ENCODE data around the gene GTF2F2. TPM values are rescaled to one million over a fixed set of nuclear protein-coding genes. Genes with fewer than 3 reads are reported as not detected.
A peak's percentile ranks its signal among the peaks of the same experiment; 100 is the strongest.

GTF2F2 gene
- total and polyA plus RNA-seq, 2 donors (not counting 1 experiment from before 2014, with no cell fraction given) = 5.9 to 19.6 TPM

DNA sequence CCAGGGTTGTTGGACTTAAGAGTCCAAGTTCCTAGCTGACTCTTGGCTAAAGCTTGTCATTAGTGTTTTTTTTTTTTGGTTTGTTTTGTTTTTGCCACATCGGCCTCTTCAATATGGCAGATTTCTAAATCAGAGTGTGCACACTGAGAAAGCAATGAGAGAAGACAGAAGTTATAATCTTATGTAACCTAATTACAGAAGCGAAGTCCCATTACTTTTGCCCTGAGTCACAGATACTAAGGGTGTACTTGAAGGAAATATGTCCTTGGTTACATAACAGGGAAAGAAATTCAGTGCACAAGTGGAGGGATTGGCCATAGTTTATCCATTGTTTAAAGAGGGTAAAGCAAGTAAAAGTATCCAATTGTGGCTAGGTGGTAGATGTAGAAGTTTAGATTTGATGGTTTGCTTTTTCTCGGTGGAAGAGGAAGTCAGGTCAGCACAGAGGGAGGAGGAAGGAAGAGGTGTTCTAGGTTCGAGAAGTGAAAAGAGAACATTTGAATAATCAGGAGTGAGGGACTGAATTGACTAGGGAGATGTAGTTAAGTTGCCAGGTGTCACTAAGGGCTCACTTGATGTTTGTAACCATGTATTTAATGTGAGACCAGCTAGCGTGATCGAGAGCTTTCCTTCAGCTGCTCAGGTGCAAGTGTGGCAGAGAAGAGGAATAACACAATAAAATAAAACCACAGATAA is 12.2 kb downstream of the GTF2F2 start:
- no peak for TF ChIP-seq EZH2 (IDR thresholded peaks at IDR 0.05; ENCODE audit: borderline replicate concordance, insufficient read depth, low read depth, low read length, poor library complexity, severe bottlenecking)
- TF ChIP-seq, protein P1, sequence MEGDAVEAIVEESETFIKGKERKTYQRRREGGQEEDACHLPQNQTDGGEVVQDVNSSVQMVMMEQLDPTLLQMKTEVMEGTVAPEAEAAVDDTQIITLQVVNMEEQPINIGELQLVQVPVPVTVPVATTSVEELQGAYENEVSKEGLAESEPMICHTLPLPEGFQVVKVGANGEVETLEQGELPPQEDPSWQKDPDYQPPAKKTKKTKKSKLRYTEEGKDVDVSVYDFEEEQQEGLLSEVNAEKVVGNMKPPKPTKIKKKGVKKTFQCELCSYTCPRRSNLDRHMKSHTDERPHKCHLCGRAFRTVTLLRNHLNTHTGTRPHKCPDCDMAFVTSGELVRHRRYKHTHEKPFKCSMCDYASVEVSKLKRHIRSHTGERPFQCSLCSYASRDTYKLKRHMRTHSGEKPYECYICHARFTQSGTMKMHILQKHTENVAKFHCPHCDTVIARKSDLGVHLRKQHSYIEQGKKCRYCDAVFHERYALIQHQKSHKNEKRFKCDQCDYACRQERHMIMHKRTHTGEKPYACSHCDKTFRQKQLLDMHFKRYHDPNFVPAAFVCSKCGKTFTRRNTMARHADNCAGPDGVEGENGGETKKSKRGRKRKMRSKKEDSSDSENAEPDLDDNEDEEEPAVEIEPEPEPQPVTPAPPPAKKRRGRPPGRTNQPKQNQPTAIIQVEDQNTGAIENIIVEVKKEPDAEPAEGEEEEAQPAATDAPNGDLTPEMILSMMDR (IDR thresholded peaks at IDR 0.05) = no peak
- Histone ChIP-seq H4K20me1 (ENCODE audit: control insufficient read depth, insufficient read depth, low read length, poor library complexity, severe bottlenecking) (peaks cover 16% of the 10 kb centered on the region), H3K27me3 (replicated peaks in 1 of 4; ENCODE audit: control extremely low read depth in 1 of 4, control insufficient read depth in 3 of 4, insufficient read depth in 4 of 4, low read length in 3 of 4) (no peaks in the 10 kb centered on the region), H3K9me3 (ENCODE audit: control extremely low read depth in 1 of 3, control insufficient read depth in 2 of 3, insufficient read depth in 1 of 3, low read length in 2 of 3) (peaks cover 0 to 11% (median 0%) of the 10 kb centered on the region in 3 donors), H2AFZ (ENCODE audit: insufficient read depth, low read depth, low read length, poor library complexity, severe bottlenecking) (peak overlapping the region; percentile 55), H3K79me2 (ENCODE audit: control insufficient read depth, insufficient read depth, low read length) (peaks cover 84% of the 10 kb centered on the region), H3K9ac (ENCODE audit: low read length) (peak overlapping the region; percentile 51), H3K4me2 (replicated peaks; ENCODE audit: low read depth, low read length, poor library complexity, severe bottlenecking) (peak overlapping the region; percentile 70), H3K4me1 (ENCODE audit: control insufficient read depth in 2 of 2, insufficient read depth in 2 of 2, low read length in 2 of 2) (peaks cover 18% of the 10 kb centered on the region in 2 donors), H3K27ac (ENCODE audit: low read length in 2 of 2) (peak overlapping the region; percentile 26 to 87), H3K36me3 (replicated peaks in 1 of 2; ENCODE audit: control extremely low read depth in 1 of 2, control insufficient read depth in 1 of 2, extremely low read depth in 1 of 2, insufficient read depth in 2 of 2, low read length in 1 of 2) (peaks cover 0 to 2% of the 10 kb centered on the region in 2 experiments), H3K4me3 (ENCODE audit: control extremely low read depth in 1 of 5, extremely low read depth in 1 of 5, insufficient read depth in 1 of 5, low read depth in 2 of 5, low read length in 4 of 5) (peak overlapping the region in 3 of 5 experiments; percentile 9 to 52 (median 17))
- peaks cover 52% of the 10 kb centered on the region for H3K4me1 Mint-ChIP-seq
- DNase-seq = peak; percentile 48
- intact Hi-C loops (cut with micrococcal nuclease) = no loop called here
- peak overlapping the region; percentile 64 for H3K27ac Mint-ChIP-seq
- H3K4me3 Mint-ChIP-seq = peak overlapping the region; percentile 47
- peaks cover 3% of the 10 kb centered on the region for H3K9me3 Mint-ChIP-seq (ENCODE audit: insufficient read depth)
- WGBS (ENCODE audit: insufficient coverage) = 0% methylated on average over 2 of the region's 6 CpGs
- ATAC-seq (ENCODE audit: low read depth) = peak; percentile 80
- POLR2A ChIA-PET = no interaction called here
- CTCF ChIA-PET = interaction anchor here (0.6 kb wide), 1 partner anchor 128 kb away, joined by 3 read pairs; no protein-coding TSS in a partner anchor
- no peaks in the 10 kb centered on the region for H3K27me3 Mint-ChIP-seq

DNA sequence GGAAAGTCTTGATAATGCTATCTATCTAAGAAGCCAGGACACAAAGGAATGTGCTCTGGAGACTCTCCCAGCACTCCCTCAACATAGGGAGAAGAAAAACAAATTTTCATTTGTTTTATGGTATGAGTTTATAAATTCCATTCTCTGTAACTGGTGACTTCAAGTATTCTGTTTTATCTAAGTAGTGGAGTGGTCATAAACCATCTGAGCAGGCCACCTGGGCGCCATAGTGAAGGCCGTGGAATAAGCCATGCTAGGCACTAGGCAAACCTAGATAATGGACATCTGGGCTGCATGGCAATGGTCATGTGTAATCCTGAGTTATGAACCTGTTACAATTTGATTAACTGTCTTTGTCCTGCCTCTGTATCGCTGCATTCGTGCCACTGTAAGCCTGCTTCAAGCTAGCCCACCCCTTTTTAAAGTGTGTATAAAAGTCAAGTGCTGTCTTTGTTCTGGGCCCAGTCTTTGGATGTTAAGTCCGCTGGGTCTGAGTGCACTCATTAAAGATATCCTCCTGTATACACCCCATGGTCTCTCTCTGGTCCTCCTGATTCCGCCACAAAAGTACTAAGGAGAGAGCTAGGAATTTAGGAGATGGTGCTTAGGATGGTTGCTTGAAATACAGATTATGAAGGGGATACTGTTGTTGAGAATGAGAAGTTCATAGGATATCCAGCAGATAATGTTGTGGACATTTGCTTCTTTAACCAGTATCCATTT is 13.2 kb downstream of the GTF2F2 start:
- intact Hi-C loops (cut with micrococcal nuclease) = no loop called here
- ATAC-seq (ENCODE audit: low read depth) (no peak), DNase-seq (no peak)
- Histone ChIP-seq H4K20me1 (ENCODE audit: control insufficient read depth, insufficient read depth, low read length, poor library complexity, severe bottlenecking) (peaks cover 22% of the 10 kb centered on the region), H3K4me2 (replicated peaks; ENCODE audit: low read depth, low read length, poor library complexity, severe bottlenecking) (peak overlapping the region; percentile 70), H3K27ac (ENCODE audit: low read length in 2 of 2) (peak overlapping the region; percentile 26 to 87), H3K9ac (ENCODE audit: low read length) (no peak overlapping the region), H3K27me3 (replicated peaks in 1 of 4; ENCODE audit: control extremely low read depth in 1 of 4, control insufficient read depth in 3 of 4, insufficient read depth in 4 of 4, low read length in 3 of 4) (no peaks in the 10 kb centered on the region), H3K79me2 (ENCODE audit: control insufficient read depth, insufficient read depth, low read length) (peaks cover 89% of the 10 kb centered on the region), H3K9me3 (ENCODE audit: control extremely low read depth in 1 of 3, control insufficient read depth in 2 of 3, insufficient read depth in 1 of 3, low read length in 2 of 3) (peaks cover 0 to 11% (median 0%) of the 10 kb centered on the region in 3 donors), H3K36me3 (replicated peaks in 1 of 2; ENCODE audit: control extremely low read depth in 1 of 2, control insufficient read depth in 1 of 2, extremely low read depth in 1 of 2, insufficient read depth in 2 of 2, low read length in 1 of 2) (peaks cover 3 to 8% of the 10 kb centered on the region in 2 experiments), H2AFZ (ENCODE audit: insufficient read depth, low read depth, low read length, poor library complexity, severe bottlenecking) (no peak overlapping the region), H3K4me3 (ENCODE audit: control extremely low read depth in 1 of 5, extremely low read depth in 1 of 5, insufficient read depth in 1 of 5, low read depth in 2 of 5, low read length in 4 of 5) (no peak overlapping the region), H3K4me1 (ENCODE audit: control insufficient read depth in 2 of 2, insufficient read depth in 2 of 2, low read length in 2 of 2) (peaks cover 18% of the 10 kb centered on the region in 2 donors)
- WGBS (ENCODE audit: insufficient coverage) = 100% methylated on average over 3 of the region's 6 CpGs
- peaks cover 3% of the 10 kb centered on the region for H3K9me3 Mint-ChIP-seq (ENCODE audit: insufficient read depth)
- H3K4me3 Mint-ChIP-seq = no peak overlapping the region
- H3K4me1 Mint-ChIP-seq = peaks cover 55% of the 10 kb centered on the region
- ChIA-PET CTCF (no interaction called here), POLR2A (no interaction called here)
- peak overlapping the region; percentile 57 for H3K27ac Mint-ChIP-seq
- TF ChIP-seq, protein P1 (IDR thresholded peaks at IDR 0.05) = no peak
- TF ChIP-seq EZH2 (IDR thresholded peaks at IDR 0.05; ENCODE audit: borderline replicate concordance, insufficient read depth, low read depth, low read length, poor library complexity, severe bottlenecking) = no peak
- H3K27me3 Mint-ChIP-seq = no peaks in the 10 kb centered on the region
